HG03520 (cell line): ENCODE measurements around the gene NUMBL.
"Not testable (repeated sequence)": the region's sequence is repeated elsewhere in the genome, so short reads cannot be mapped to it uniquely, and the experiment has no call there.

ENCODE experiments used
- ATAC-seq: cut with Tn5 transposase; IDR thresholded peaks from one replicate; pipeline ENCODE4 v1.9.1; 2021; ENCODE audit warnings: mild to moderate bottlenecking, moderate library complexity; ENCODE audit not compliant: unreplicated experiment

NUMBL gene

GRCh38 chr19:40667602-40668001 lies 22.8 kb downstream of the NUMBL start:
- ATAC-seq: no peak

GRCh38 chr19:40666803-40667438 lies 23.5 kb downstream of the NUMBL start:
- ATAC-seq: no peak

DNA sequence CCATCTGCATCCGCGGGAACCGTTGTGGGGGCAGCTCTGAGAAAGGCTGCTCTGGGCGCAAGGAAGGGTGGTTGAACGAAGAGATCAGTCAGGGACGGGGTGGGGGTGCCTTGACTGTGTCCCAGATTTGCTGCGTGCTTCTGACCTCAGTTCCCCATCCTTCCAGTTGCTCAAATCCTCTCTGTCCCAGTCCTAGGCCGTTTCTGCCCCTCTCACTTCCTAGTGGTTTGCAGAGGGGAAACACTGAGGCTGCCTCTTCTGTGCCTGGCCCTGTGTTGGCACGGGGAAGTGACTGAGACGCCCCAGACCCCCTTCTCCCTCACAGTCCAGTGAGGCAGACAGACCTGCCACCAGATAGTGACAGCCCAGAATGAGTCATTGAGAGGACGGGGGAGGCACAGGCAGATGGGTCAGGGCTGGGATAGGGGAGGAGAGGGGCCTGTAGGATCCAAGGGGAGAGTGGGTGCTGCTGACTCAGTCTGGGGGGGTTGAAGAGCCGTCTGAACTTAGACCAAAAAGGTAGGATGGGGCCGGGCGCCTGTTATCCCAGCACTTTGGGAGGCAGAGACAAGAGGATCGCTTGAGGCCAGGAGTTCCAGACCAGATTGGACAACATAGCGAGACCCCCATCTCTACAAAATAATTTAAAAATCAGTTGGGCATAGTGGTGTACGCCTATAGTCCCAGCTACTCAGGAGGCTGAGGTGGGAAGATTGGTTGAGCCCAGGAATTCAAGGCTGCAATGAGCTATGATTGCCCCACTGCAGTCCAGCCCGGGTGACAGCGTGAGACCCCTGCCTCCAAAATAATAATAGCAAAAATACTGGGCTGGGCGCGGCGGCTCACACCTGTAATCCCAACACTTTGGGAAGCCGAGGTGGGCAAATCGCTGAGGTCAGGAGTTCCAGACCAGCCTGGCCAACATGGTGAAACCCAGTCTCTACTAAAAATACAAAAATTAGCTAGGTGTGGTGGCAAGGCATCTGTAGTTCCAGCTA lies 26.5 kb downstream of the NUMBL start:
- ATAC-seq: no peak

DNA sequence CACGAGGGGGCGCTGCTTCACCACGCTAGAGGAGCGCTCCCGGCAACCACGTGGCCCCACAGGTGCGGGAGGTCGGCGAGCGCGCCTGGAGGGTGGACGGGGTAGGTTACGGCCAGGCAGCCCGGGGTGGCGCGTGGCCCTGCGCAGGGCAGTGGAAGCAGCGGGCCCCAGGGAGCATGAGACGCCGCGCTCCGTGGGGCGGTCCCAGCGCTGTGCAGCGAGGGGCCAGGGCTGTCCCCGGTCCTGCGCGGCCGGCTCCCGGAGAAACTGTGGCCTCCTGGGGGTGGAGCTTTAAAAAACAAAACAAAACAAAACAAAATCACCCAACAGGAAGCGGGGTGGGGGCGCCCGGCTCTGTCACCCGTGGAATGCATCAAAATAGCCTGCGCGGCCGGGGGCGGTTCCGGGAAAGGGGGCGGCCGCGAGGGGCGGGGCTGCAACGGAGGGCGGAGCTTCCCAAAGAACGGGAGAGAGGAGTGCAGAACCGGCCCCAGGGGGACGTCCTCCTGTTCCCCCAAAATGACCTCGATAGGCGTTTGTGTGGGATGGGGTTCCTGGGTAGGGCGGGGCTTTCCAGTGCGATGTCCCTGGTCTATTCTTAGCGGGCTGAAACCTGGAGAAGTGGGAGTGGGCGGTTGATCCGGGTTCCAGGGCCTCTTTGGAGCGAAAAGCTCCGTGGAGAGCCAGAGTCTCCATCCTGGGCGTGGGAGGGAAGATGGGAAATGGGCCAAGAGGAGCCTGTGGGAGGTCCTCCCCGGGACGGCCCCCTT lies 27.3 kb downstream of the NUMBL start:
- peak; percentile 85 for ATAC-seq

- no peak for ATAC-seq
These were observed 28.8 kb downstream of the NUMBL start for GRCh38 chr19:40661616-40662015.

DNA sequence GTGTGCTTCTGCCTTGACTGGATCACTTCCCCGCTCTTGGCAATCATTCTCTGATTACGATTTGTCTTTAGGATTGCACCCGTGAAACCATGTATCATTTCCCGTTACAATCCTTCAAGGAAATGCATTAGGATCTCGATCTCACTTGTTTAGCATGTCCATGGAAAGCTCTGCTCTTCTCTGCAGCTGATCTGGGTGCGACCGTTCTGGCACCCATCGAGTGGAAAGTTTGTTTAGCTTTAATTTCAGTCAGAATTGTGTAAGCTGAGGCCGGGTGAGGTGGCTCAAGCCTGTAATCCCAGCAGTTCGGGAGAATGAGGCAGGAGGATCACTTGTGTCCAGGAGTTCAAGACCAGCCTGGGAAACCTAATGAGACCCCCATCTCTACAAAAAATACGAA lies 30.9 kb downstream of the NUMBL start:
- ATAC-seq: no peak

DNA sequence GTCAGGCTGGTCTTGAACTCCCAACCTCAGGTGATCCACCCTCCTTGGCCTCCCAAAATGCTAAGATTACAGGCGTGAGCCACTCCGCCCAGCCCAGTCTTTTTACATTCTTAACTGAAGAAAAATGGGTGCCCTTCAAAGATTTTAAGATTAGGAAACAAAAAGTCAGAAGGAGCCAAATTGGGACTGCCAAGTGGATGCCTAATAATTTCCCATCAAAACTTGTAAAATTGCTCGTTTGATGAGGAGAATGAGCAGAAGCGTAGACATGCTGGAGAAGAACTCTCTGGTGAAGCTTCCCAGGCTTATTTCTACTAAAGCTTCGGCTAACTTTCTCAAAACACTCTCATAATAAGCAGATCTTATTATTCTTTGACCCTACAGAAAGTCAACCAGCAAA lies 31.3 kb downstream of the NUMBL start:
- ATAC-seq: no peak

GRCh38 chr19:40658031-40658430 lies 32.4 kb downstream of the NUMBL start:
- no peak for ATAC-seq

GRCh38 chr19:40655684-40656083 lies 34.8 kb downstream of the NUMBL start:
- ATAC-seq: not testable (repeated sequence)

DNA sequence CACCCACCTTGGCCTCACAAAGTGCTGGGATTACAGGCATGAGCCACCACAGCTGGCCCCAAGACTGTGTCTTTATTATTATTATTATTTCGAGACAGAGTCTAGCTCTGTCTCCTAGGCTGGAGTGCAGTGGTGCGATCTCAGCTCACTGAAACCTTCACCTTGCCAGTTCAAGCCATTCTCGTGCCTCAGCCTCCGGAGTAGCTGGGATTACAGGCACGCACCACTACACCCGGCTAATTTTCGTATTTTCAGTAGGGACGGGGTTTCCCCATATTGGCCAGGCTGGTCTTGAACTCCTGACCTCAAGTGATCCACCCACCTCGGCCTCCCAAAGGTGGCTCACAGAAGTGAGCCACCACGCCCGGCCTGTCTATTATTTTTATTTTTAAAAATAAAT lies 38.1 kb downstream of the NUMBL start:
- ATAC-seq: not testable (repeated sequence)

GRCh38 chr19:40650749-40651305 lies 39.6 kb downstream of the NUMBL start:
- ATAC-seq: no peak

DNA sequence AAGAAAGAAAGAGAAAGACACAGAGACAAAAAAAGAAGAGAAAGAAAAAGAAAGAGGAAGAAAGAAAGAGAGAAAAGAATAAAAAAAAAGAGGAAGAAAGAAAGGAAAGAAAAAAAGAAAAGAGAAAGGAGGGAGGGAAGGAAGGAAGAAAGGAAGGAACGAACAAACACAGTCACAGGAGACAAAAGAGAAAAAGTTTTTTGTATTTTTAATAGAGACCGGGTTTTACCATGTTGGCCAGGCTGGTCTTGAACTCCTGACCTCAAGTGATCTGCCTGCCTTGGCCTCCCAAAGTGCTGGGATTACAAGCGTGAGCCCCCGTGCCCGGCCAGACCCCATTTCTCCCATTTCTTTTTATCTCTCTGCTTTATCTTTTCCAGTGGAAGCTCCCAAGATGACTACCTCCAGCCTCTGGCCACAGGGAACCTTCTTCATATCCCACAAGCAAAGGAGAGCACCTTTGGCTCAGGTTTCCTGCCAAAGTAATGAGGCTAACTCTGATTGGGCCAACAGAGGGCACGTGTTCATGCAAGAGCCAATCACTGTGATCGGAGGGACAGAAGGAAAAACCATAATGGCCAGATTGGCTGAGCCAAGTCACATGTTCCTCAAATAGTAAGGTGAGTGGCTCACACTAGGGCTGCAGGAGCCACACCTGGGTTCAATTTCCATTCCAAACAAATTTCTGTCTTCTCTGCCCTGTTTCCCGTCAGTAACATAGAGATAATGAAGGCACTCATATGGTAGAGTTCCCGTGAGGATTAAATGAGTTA lies 40.4 kb downstream of the NUMBL start:
- not testable (repeated sequence) for ATAC-seq

DNA sequence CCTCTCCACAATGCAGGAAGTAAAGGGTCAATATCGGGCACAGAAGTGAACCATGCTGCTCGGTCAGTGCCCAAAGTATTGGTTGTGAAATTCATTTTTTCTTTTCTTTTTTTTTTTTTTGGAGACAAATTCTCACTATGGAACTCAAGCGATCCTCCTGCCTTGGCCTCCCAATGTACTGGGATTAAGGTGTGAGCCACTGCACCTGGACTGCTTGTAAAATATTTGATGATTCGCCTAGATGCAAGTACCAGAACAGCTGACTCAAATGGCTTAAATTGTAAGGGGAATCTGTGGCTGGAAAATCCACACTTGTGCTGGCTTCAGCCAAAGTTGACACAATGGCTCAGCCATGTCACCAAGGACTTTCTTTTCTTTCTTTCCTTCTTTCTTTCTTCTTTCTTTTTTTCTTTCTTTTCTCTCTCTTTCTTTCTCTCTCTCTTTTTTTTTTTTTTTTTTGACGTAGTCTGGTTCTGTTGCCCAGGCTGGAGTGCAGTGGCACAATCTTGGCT lies 43.7 kb downstream of the NUMBL start:
- no peak for ATAC-seq

- ATAC-seq: no peak
These were observed 47.6 kb downstream of the NUMBL start for GRCh38 chr19:40642757-40643305.

- no peak for ATAC-seq
These were observed 48.3 kb downstream of the NUMBL start for GRCh38 chr19:40642051-40642706.

GRCh38 chr19:40641281-40641680 lies 49.2 kb downstream of the NUMBL start:
- no peak for ATAC-seq

DNA sequence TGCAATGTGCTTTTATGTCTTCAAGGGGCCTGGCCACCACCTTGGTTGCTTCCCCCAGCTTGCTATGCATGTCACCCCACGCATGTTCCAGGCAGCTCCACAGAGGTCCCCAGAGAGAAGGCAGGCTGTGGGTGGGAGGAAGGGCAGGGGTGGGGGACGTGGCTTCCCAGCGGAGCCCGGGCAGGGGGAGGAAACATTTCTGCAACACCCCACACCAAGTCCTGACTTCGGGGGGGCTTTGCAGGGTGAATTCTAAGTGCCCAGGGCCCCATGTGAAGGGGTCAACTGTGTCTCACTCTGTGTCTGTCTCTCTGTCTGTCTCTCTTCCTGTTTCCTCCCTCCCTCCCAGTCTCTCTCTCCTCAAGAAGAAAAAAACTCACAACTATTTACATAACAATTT lies 49.7 kb downstream of the NUMBL start:
- ATAC-seq: no peak

DNA sequence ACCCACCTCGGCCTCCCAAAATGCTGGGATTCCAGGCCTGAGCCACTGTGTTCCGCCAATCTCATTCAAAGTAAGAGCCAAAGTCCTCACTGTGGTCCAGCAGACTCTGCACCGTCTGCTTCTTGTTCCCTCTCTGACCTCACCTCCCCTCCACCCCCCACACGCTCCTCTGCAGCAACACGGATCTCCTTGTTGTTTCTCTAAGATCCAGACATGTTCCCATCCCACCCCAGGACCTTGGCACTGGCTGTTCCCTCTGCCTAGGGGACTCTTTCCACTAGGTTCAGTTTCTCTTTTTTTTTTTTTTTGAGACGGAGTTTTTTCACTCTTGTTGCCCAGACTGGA lies 50.8 kb downstream of the NUMBL start:
- no peak for ATAC-seq

GRCh38 chr19:40638327-40638726 lies 52.1 kb downstream of the NUMBL start:
- no peak for ATAC-seq
